ENCODE measurements around the gene MYL1.

Gene MYL1

GRCh38 chr2:210264282-210264681 is 50.7 kb downstream of the MYL1 start:
- no peak for DNase-seq

GRCh38 chr2:210263841-210264240 is 51.1 kb downstream of the MYL1 start:
- no peak for DNase-seq

GRCh38 chr2:210262036-210262435 is 52.9 kb downstream of the MYL1 start:
- no peak for DNase-seq

DNA sequence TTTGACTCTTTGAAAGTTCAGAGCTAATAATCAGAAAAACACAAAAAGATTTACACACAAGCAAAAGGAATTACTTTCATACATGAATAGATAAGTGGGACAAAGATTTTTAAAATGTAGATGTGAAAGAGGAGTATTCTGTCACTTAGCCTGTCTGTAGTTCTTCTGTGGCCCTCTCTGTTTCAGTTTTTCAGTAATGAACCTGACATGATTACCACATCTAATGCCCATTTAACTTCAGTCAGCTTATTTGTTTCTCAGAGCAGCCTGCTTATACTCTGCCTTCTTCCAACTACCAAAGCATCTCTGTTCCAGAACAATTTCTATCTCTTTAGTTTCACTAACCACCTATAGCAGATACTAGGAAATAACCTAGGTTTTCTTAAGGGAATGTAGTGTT is 55.3 kb downstream of the MYL1 start:
- DNase-seq: no peak

DNA sequence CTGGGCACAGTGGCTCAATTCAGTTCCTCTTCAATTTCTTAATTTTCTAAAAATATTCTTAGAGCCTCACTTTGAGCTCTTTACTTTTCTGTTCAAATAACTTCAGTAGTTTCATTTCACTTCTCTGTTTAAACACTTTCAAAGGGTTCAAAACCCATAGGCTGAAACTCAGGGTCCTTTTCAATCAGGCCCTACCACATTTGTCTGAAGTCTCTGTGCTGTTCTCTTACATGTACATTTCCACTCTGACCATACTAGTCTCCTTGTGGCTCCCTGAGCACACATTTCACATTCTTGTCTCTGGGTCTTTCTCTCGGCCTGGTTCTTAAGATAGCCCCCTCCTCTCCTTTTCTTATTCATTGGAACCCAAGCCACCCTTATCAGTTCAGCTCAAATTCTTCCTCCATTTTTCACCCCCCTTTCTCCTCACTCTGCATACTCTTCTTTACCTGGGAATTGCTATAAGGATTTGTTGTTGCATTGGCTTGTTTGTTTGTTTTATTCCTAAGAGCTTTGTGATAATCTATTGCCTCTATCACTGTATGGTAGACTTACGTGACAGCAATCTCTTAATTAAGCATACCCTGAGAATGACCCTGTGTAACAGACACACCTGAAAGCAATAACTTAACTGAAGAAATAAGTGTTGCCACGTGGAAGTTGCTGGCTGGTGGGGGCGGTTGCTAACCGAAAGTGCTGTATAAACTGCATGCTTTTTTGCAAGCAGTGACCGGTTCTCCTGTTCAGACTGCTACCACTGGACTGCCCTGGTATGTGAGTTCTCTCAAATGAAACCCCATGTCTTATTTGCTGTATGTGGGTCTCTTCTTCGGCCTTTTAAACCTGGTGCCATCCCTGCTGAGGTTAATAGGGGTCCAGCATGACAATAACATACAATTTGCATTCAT is 62.0 kb downstream of the MYL1 start:
- no peak for DNase-seq

- DNase-seq: no peak
Measured at GRCh38 chr2:210250622-210251021, 64.4 kb downstream of the MYL1 start.
